Esophagus (tissue), 2 donors: Measurements from ENCODE around the gene HEXIM1. TPM values are rescaled to one million over a fixed set of nuclear protein-coding genes. Genes with fewer than 3 reads are reported as not detected.

Experiments
- H3K27ac ChIP-seq, 2 donors: one replicate each; pipeline ENCODE4 v1.5.1; 2013; ENCODE audit warnings: low read depth in 2 of 2, mild to moderate bottlenecking in 2 of 2, inconsistent platforms in 1 of 2, low read length in 1 of 2, moderate library complexity in 1 of 2
- H3K27me3 ChIP-seq, 2 donors: one replicate each; pipeline ENCODE4 v1.6.1; 2013; ENCODE audit warnings: low read length in 2 of 2, control low read depth in 1 of 2, mild to moderate bottlenecking in 1 of 2; ENCODE audit not compliant: insufficient read depth in 2 of 2, control insufficient read depth in 1 of 2
- H3K36me3 ChIP-seq, 2 donors: one replicate each; pipeline ENCODE4 v1.6.1; 2013; ENCODE audit warnings: low read length in 1 of 2; ENCODE audit not compliant: control insufficient read depth in 2 of 2, insufficient read depth in 2 of 2
- H3K4me1 ChIP-seq, 2 donors: one replicate each; pipeline ENCODE4 v1.6.1; 2013; ENCODE audit warnings: low read length in 1 of 2; ENCODE audit not compliant: control insufficient read depth in 2 of 2, insufficient read depth in 2 of 2
- H3K4me3 ChIP-seq, 2 donors: one replicate each; pipeline ENCODE4 v1.5.1; 2013; ENCODE audit warnings: low read length in 2 of 2, mild to moderate bottlenecking in 2 of 2, low read depth in 1 of 2, moderate library complexity in 1 of 2
- H3K9me3 ChIP-seq, 2 donors: one replicate each; pipeline ENCODE4 v1.6.1; 2013; ENCODE audit warnings: mild to moderate bottlenecking in 2 of 2, low read depth in 1 of 2, low read length in 1 of 2, moderate library complexity in 1 of 2; ENCODE audit not compliant: control insufficient read depth in 2 of 2, insufficient read depth in 1 of 2
- WGBS, 2 donors: extraction: QIAGEN DNeasy Blood & Tissue Kit; methylation state at CpG; one replicate each; pipeline ENCODE4 v1.1.7; 2013; 5-methylcytosine and 5-hydroxymethylcytosine counted together
- polyA plus RNA-seq, 2 donors: library from polyadenylated mRNA; stranded (reverse); fragments of 200-250 nt; gene quantifications; one replicate each; pipeline ENCODE4 v1.2.3, GENCODE V29; 2013
- donor health status: healthy with polysubstance abuse.
- donor health status: Bipolar disorder and iron deficiency.

HEXIM1 gene
- polyA plus RNA-seq, 2 donors = 20.4 to 24.2 TPM

DNA sequence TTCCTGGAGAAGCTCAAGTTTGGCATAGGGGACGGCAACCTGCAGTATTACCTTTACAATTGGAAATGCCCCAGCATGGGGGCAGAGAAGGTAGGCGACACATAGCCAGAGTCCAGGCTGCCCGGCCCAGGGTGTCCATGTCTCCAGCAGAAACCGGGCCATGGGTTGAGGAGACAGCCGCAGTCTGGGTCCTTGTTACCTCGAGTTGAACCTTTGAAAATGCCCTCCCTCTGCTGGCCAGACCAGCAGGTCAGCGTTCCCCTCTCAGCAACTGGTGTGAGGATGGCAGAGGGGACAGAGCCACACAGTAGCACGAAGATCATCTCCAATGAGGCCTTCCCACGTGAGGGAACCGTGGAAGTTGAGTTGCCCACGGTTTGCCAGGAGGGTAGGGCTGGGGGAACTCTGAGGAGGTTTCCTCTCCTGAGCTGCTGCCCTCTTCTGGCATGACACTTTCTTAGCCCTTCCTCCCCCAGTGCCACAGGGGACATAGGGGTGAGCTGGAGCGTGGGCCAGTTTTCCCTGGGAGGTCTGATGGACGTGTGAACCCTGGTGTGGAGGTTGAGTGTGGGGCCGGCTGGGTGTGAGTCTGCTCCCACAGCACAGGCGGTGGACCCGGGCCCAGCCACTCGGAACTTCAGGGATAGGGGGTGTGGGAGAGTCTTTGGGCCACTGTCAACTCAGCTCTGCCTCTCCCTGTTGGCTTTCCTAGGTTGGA is 43.2 kb upstream of the HEXIM1 start:
- Histone ChIP-seq H3K36me3 (peaks cover 31 to 40% of the 10 kb centered on the region in 2 donors), H3K4me1 (peaks cover 0 to 3% of the 10 kb centered on the region in 2 donors), H3K27me3 (no peaks in the 10 kb centered on the region), H3K27ac (no peak overlapping the region), H3K9me3 (no peaks in the 10 kb centered on the region), H3K4me3 (no peak overlapping the region)
- WGBS, 2 donors = 78% methylated on average over 17 of the region's 17 CpGs

DNA sequence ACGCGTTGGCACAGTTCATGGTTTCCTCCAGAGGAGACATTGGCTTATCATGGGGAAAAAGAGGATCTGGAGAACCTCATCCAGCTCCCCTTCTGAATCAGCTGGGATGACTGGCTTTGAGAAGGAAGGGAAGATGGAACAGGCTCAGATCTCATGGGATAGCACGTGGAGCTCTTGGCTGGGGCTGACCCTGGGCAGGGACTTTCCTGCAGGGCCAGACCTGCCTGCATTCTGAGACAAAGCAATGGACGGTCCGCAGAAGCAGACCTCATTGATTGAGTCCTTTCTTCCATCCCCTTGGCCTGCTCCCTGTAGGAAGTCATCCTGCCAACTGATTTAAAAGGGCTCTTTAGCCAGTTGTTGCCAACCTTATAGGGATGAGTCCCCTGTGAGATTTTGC is 42.2 kb upstream of the HEXIM1 start:
- WGBS, 2 donors = 68 to 80% methylated on average over 5 of the region's 5 CpGs
- Histone ChIP-seq H3K4me3 (no peak overlapping the region), H3K36me3 (peaks cover 31 to 40% of the 10 kb centered on the region in 2 donors), H3K4me1 (peaks cover 0 to 3% of the 10 kb centered on the region in 2 donors), H3K27me3 (no peaks in the 10 kb centered on the region), H3K9me3 (no peaks in the 10 kb centered on the region), H3K27ac (no peak overlapping the region)

DNA sequence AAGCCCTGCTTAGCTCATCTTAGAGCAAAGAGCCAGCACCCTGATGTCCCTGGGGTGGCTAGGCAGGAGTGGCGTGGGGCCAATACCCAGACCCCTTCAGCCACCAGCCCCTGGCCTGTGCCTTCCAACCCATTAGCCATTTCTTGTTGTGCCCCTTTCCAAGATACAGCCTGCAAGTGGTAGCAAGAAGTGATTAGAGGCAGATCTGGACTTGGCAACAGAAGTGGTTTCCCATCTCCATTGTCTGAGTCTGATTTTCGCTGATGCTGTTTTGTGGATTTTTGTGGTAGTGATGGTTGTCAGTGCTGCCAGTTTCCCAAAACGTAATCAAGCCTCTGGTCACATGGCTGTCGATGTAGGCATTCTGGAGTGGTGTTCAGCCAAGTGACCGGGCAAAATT is 41.7 kb upstream of the HEXIM1 start:
- WGBS, 2 donors = 57 to 67% methylated on average over 5 of the region's 5 CpGs
- peaks cover 0 to 3% of the 10 kb centered on the region in 2 donors for H3K4me1 ChIP-seq
- H3K27me3 ChIP-seq = no peaks in the 10 kb centered on the region
- peaks cover 31 to 40% of the 10 kb centered on the region in 2 donors for H3K36me3 ChIP-seq
- no peak overlapping the region for H3K4me3 ChIP-seq
- H3K9me3 ChIP-seq = no peaks in the 10 kb centered on the region
- peak overlapping the region in 1 of 2 donors; percentile 34 for H3K27ac ChIP-seq

DNA sequence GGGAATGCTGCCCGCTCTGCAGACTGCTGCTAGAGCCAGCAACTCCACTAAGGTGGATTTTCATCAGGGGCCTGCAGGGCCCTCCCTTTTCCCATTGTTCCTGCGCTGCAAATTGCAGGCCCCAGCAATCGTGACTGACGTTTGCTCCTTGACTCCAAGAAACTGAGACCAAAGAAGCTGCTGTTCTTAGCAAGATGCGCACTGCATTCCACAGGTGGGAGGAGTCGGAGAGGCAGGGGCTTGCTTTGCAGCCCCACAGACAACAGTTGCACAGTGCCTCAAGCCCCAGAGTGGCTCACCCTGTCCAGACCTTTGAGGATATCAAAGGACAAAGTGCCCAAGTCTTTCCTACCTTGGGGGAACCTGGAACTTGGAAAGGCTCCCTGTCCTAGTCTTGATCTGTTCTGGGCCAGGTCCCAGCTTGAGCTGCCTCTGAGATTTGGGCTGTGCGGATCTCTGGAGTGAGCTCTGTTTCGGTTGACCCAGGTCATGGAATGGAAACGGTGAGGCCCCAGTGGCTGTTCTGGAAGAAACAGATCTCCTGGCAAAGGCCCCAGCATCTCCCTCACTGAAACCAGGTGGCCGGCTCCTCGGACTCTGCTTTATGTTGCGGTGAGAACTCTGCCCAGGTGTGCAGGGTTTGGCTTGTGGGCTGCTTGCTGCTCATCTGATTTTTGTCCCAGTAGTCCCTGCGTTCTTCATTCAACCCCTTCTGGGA is 40.8 kb upstream of the HEXIM1 start:
- WGBS, 2 donors = 50 to 73% methylated on average over 13 of the region's 13 CpGs
- H3K27ac ChIP-seq = peak overlapping the region; percentile 3 to 34
- no peaks in the 10 kb centered on the region for H3K9me3 ChIP-seq
- peaks cover 31 to 37% of the 10 kb centered on the region in 2 donors for H3K36me3 ChIP-seq
- no peak overlapping the region for H3K4me3 ChIP-seq
- no peaks in the 10 kb centered on the region for H3K27me3 ChIP-seq
- no peaks in the 10 kb centered on the region for H3K4me1 ChIP-seq

DNA sequence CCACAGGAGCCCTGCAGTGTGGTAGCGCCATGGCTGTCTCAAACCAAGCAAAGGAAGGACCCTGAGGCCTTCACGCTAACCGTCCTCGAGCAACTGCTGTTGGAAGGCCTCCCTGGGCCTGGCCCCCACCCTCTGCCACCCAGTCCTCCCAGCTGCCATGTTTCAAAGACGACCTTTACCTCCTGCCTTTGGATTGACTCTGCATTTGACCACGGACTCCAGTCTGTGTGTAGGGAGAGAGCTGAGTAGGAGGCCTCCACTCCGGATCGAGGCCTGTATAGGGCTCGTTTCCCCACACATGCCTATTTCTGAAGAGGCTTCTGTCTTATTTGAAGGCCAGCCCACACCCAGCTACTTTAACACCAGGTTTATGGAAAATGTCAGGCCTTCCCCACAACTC is 40.2 kb upstream of the HEXIM1 start:
- Histone ChIP-seq H3K27me3 (no peaks in the 10 kb centered on the region), H3K9me3 (no peaks in the 10 kb centered on the region), H3K36me3 (peaks cover 31 to 36% of the 10 kb centered on the region in 2 donors), H3K4me1 (no peaks in the 10 kb centered on the region), H3K4me3 (no peak overlapping the region), H3K27ac (peak overlapping the region in 1 of 2 donors; percentile 40)
- 62 to 68% methylated on average over 9 of the region's 9 CpGs for WGBS, 2 donors

DNA sequence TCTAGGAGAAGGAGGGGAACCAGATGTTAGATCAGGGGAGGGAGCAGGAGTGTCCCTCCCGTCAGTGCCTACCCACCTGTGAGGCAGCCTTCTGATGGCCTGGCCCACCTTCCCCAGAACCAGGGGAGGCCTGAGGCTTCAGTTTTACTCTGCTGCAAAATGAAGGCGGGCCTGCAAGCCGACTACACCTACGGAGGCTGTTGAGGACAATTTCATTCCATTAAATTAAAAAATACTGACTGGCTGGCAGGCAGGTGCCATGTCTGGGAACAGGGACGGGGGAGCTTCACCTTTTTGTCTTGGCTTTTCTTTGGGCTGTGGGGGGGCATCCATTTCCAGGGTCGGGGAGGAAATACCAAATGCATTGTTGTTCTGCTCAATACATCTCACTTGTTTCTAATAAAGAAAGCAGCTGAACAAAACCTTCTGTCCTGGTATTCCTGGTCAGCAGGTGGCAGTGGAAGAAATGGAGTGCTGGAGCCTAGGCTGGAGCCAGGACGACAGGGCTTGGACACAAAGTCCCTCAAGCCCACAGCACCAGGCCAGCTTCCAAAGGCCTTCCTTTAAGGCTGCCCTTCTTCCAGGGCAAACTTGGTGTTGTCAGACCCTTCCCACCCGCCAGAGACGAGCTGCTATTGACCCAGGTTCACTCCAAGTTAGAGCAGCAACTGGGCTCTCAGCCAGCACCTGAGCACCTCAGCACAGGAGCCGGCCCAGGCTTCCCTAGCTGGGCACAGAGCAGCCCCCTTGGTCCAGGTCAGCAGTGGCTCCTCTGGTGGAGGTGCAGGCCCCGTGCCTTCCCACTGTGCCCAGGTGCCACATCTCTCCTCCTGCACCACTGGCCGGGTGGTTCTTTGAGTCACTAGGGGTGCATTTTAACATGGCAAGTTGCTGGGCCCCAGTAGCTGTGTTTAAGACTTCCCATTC is 39.4 kb upstream of the HEXIM1 start:
- Histone ChIP-seq H3K27ac (peak overlapping the region in 1 of 2 donors; percentile 40), H3K4me3 (no peak overlapping the region), H3K4me1 (no peaks in the 10 kb centered on the region), H3K9me3 (no peaks in the 10 kb centered on the region), H3K27me3 (no peaks in the 10 kb centered on the region), H3K36me3 (peaks cover 25 to 35% of the 10 kb centered on the region in 2 donors)
- 67 to 70% methylated on average over 12 of the region's 12 CpGs for WGBS, 2 donors

DNA sequence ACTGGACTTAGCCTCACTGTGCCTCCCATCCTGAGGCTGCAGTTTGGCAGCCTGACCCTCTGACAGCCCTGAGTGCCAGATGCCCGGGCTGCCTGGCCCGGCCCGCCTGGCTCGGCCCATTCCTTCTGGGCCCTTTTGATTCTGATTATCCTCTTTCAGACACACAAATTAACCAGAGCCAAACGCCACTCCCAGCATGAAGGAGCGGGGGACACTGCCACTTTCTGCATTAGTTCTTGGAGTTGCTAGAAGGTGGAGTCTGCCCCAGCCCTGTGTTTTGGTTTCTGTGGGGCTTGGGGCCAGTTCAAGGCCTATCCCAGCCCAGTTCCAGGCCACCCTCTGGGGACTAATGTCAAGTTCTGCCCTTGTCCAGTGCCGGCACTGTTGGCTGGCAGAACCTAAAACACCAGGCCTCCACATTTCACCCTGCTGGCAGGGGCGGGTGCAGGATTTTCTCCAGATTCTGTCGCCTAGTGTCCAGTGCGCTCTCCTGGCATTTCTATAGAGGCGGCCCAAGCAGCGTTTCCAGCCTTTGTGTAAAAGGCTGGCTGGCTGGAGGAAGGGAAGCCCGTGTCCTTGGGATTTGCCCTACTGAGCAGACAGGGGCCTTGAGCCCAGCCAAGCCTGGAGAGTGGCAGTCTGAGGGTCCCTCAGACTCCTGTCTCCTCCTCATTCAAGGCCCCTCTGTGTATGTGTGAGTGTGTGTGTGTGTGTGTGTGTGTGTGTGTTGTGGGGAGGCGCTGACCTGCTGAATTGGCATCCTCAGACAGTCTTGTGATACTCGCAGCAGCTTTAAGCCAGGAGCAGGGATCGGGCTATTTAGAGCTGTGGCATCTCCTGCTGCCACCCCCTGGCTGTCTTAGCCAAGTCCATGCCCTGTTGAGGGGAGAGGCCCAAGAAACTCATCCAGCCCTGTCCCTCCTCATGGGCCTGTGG is 37.3 kb upstream of the HEXIM1 start:
- H3K4me1 ChIP-seq = no peaks in the 10 kb centered on the region
- H3K9me3 ChIP-seq = no peaks in the 10 kb centered on the region
- H3K27me3 ChIP-seq = no peaks in the 10 kb centered on the region
- peak overlapping the region; percentile 32 to 77 for H3K27ac ChIP-seq
- no peak overlapping the region for H3K4me3 ChIP-seq
- WGBS, 2 donors = 58 to 62% methylated on average over 16 of the region's 16 CpGs
- H3K36me3 ChIP-seq = peaks cover 14 to 19% of the 10 kb centered on the region in 2 donors

DNA sequence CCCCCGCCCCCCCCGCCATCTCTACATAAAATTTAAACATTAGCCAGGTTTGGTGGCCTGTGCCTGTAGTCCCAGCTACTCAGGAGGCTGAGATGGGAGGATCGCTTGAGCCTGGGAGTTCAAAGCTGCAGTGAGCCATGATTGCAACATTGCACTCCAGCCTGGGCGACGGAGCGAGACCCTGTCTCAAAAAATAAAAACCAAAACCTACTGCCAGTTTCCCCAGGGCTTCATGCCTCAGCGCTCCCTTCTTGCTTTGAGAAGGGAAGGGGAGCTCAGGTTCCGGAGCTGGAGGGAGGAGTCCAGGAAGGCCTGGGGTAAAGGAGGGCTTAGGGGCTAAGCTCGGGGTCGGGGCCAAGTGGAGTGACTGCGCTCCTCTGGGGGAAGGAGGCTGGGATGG is 36.4 kb upstream of the HEXIM1 start:
- no peaks in the 10 kb centered on the region for H3K4me1 ChIP-seq
- H3K27ac ChIP-seq = peak overlapping the region in 1 of 2 donors; percentile 77
- peaks cover 9 to 22% of the 10 kb centered on the region in 2 donors for H3K36me3 ChIP-seq
- H3K4me3 ChIP-seq = no peak overlapping the region
- WGBS, 2 donors = 81 to 84% methylated on average over 11 of the region's 11 CpGs
- no peaks in the 10 kb centered on the region for H3K9me3 ChIP-seq
- H3K27me3 ChIP-seq = no peaks in the 10 kb centered on the region
